DOHH2 (cell line): ENCODE results near the gene HTR7.

Experiments used
- H3F3A ChIP-seq: fragments of 200-600 bp; sonication (generic), shearing (Covaris generic); 2 replicates; pipeline ENCODE4 v1.6.0; 2016; ENCODE audit warnings: antibody characterized with exemption, mild to moderate bottlenecking; ENCODE audit not compliant: control insufficient read depth, insufficient read depth
- H3K27ac ChIP-seq: fragments of 200-600 bp; sonication (generic); 2 replicates; pipeline ENCODE4 v1.5.1; 2014; ENCODE audit warnings: low read depth, mild to moderate bottlenecking, low read length, moderate library complexity
- H3K27me3 ChIP-seq: fragments of 200-600 bp; sonication (generic); 2 replicates; pipeline ENCODE4 v1.6.1; 2014; ENCODE audit warnings: mild to moderate bottlenecking, low read length, mixed read lengths; ENCODE audit not compliant: control insufficient read depth
- H3K36me3 ChIP-seq: fragments of 200-600 bp; sonication (generic); 2 replicates; pipeline ENCODE4 v1.6.1; 2014; ENCODE audit warnings: mild to moderate bottlenecking, low read length, moderate library complexity, mixed read lengths; ENCODE audit not compliant: control insufficient read depth
- H3K4me1 ChIP-seq: fragments of 200-600 bp; sonication (generic); 2 replicates; pipeline ENCODE4 v1.6.1; 2014; ENCODE audit warnings: mild to moderate bottlenecking, low read length, mixed read lengths; ENCODE audit not compliant: control insufficient read depth
- H3K4me2 ChIP-seq: fragments of 200-600 bp; sonication (generic); 2 replicates; pipeline ENCODE4 v1.6.0; 2014; ENCODE audit warnings: mild to moderate bottlenecking, low read length, moderate library complexity
- H3K4me3 ChIP-seq: fragments of 200-600 bp; sonication (generic); 2 replicates; pipeline ENCODE4 v1.5.1; 2014; ENCODE audit warnings: mild to moderate bottlenecking, low read length, mixed read lengths
- H3K79me2 ChIP-seq: fragments of 200-600 bp; sonication (generic); 2 replicates; pipeline ENCODE4 v1.6.1; 2014; ENCODE audit warnings: mild to moderate bottlenecking, low read length, mixed read lengths; ENCODE audit not compliant: control insufficient read depth
- H3K9me2 ChIP-seq: fragments of 200-600 bp; sonication (generic); replicated peaks from 2 replicates; pipeline ENCODE4 v1.6.1; 2014; ENCODE audit warnings: mild to moderate bottlenecking, low read length, mixed read lengths; ENCODE audit not compliant: control insufficient read depth
- H3K9me3 ChIP-seq: fragments of 200-600 bp; sonication (generic); 2 replicates; pipeline ENCODE4 v1.6.1; 2014; ENCODE audit warnings: antibody characterized with exemption, low read length, mixed read lengths; ENCODE audit not compliant: control insufficient read depth, insufficient read depth
- H4K20me1 ChIP-seq: fragments of 200-600 bp; sonication (generic); 2 replicates; pipeline ENCODE4 v1.6.0; 2014; ENCODE audit warnings: low read depth, mild to moderate bottlenecking, antibody characterized with exemption, low read length, moderate library complexity; ENCODE audit not compliant: control insufficient read depth, insufficient read depth
- CTCF ChIP-seq: fragments of 200-600 bp; sonication (generic); IDR thresholded peaks from one replicate; pipeline ENCODE4 v1.5.1; 2014; ENCODE audit warnings: antibody characterized with exemption, mild to moderate bottlenecking, low read depth, low read length; ENCODE audit not compliant: poor library complexity, severe bottlenecking
- EZH2phosphoT487 ChIP-seq: fragments of 200-600 bp; sonication (generic); IDR thresholded peaks from 2 replicates; pipeline ENCODE4 v1.6.1; 2017; ENCODE audit warnings: borderline replicate concordance, mild to moderate bottlenecking, antibody characterized with exemption, low read length, moderate library complexity, mixed read lengths

Gene HTR7

GRCh38 chr10:90790422-90790821 is 67.4 kb downstream of the HTR7 start:
- Histone ChIP-seq H3K4me3 (no peak overlapping the region), H3K27ac (no peak overlapping the region), H3K4me2 (no peak overlapping the region), H4K20me1 (no peaks in the 10 kb centered on the region), H3K4me1 (no peaks in the 10 kb centered on the region), H3K9me2 (no peaks in the 10 kb centered on the region), H3K9me3 (no peaks in the 10 kb centered on the region), H3K27me3 (peaks cover 12% of the 10 kb centered on the region), H3K36me3 (no peaks in the 10 kb centered on the region), H3K79me2 (no peaks in the 10 kb centered on the region), H3F3A (no peaks in the 10 kb centered on the region)
- TF ChIP-seq EZH2phosphoT487 (no peak), CTCF (no peak)

DNA sequence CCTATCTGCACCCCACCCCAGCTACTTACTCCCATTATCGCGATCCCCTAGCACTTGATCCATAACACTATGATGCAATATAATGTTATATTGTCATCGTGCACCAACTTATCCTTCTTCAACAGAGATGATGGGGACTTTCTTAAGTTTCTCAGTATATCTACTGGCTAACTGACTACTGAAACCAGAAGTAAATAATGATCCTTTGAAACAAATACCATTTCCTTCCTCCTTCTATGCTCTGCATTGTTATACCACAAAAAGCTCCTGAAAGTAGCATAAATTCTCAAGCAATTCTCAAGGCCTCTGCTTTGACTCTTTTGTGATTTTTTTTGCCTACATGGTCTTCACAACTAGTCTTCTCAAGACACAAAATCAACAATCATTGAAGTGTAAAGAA is 68.9 kb downstream of the HTR7 start:
- H3K36me3 ChIP-seq, result no peaks in the 10 kb centered on the region
- H3K79me2 ChIP-seq, result no peaks in the 10 kb centered on the region
- no peaks in the 10 kb centered on the region for H3K9me2 ChIP-seq
- no peaks in the 10 kb centered on the region for H3K4me1 ChIP-seq
- H3F3A ChIP-seq, result no peaks in the 10 kb centered on the region
- TF ChIP-seq CTCF, result no peak
- no peak for TF ChIP-seq EZH2phosphoT487
- H3K27ac ChIP-seq, result no peak overlapping the region
- H3K4me2 ChIP-seq, result no peak overlapping the region
- peaks cover 12% of the 10 kb centered on the region for H3K27me3 ChIP-seq
- H3K9me3 ChIP-seq, result no peaks in the 10 kb centered on the region
- no peaks in the 10 kb centered on the region for H4K20me1 ChIP-seq
- H3K4me3 ChIP-seq, result no peak overlapping the region

DNA sequence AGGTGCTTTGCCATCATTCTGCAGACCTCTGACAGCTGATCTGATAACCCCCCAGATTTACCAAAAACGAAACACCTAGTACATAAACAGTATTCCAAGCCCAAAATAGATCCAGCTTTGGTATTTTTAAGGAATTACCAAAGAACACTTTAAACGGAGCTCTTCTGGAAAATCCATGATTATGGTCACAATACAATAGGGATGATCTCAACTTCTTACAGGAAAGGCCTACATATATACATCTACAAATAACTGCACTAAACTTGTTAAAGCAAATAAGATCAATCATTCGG is 69.7 kb downstream of the HTR7 start:
- Histone ChIP-seq H3K9me2 (no peaks in the 10 kb centered on the region), H3K4me3 (no peak overlapping the region), H3K9me3 (no peaks in the 10 kb centered on the region), H3K36me3 (no peaks in the 10 kb centered on the region), H3K79me2 (no peaks in the 10 kb centered on the region), H3K27ac (no peak overlapping the region), H3K4me2 (no peak overlapping the region), H3K27me3 (peaks cover 12% of the 10 kb centered on the region), H3F3A (no peaks in the 10 kb centered on the region), H4K20me1 (no peaks in the 10 kb centered on the region), H3K4me1 (no peaks in the 10 kb centered on the region)
- no peak for TF ChIP-seq EZH2phosphoT487
- no peak for TF ChIP-seq CTCF
